Gastrocnemius medialis (tissue), 4 donors: Measurements from ENCODE around the gene BBS9.

Experiments
- CTCF ChIP-seq, 5 experiments: fragments of 450-650 bp in 3 of 5; fragments of 200-600 bp in 2 of 5; sonication (generic) in 2 of 5; IDR thresholded peaks in 4 of 5; conservative IDR thresholded peaks in 1 of 5; 1 replicate in 4 of 5; 2 replicates in 1 of 5; pipeline ENCODE4 v1.5.1; 2016 to 2019; ENCODE audit warnings: antibody characterized with exemption in 5 of 5, mild to moderate bottlenecking in 3 of 5, moderate library complexity in 3 of 5
- POLR2A ChIP-seq, 2 donors: fragments of 450-650 bp; IDR thresholded peaks; one replicate each; pipeline ENCODE4 v1.6.1; 2017; ENCODE audit warnings: antibody characterized with exemption in 2 of 2, mild to moderate bottlenecking in 2 of 2, moderate library complexity in 2 of 2

- TF ChIP-seq CTCF (IDR thresholded peaks at IDR 0.05 in 4 of 5, conservative IDR thresholded peaks at IDR 0.05 in 1 of 5) (no peak), POLR2A (IDR thresholded peaks at IDR 0.05) (no peak)
Measured at GRCh38 chr7:33582104-33582503, 452.7 kb downstream of the BBS9 start.
